ENCODE measurements around the gene PPP1R18. TPM values are rescaled to one million over a fixed set of nuclear protein-coding genes. Genes with fewer than 3 reads are reported as not detected.

The PPP1R18 gene
- total and polyA plus RNA-seq, 2 experiments from 2014 or later, result 67.8 to 108 TPM

DNA sequence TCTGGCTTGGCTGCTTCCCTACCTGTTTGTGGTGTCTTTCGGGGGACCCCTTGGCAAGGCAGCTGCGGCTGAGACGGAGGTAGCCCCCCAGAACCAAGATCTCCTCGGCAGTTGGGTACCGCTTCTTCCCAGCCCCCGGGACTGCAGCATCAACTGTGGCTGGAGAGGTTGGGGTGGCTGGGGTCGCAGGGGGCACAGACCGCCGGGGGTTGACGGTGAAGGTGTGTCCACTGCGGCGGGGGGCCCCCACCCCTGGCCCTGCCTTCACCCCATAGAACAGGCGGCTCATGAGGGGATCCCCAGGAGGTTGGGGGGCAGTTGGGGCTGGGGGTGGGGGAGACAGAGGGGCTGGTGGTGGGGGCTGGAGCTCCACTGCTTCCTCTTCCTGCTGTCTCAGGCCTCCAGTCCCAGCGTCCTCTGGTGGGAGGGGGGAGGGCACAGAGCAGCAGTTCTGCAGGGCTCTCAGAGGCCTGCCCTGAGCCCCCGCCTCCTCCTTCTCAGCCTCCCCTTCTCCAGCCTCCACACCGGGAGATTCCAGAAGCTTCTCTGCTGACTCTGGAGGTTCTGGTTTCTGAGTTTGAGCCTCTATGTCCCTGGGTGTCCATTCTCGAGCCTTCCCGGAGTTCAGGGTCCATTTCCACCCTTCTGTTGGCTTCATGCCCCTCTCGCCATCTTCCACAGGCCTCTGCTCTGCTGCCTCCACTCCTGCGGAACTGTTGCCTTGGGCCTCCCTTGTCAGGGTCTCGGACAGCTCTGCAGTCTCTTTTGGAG is 1.9 kb downstream of the PPP1R18 start:
- Histone ChIP-seq H3K27ac (peak overlapping the region; percentile 100), H3K9ac (peak overlapping the region; percentile 100), H3K9me3 (ENCODE audit: low read depth) (no peaks in the 10 kb centered on the region), H3F3A (ENCODE audit: insufficient read depth) (peaks cover 53% of the 10 kb centered on the region), H3K27me3 (replicated peaks; ENCODE audit: insufficient read depth) (no peaks in the 10 kb centered on the region), H3K9me2 (ENCODE audit: insufficient read depth) (no peaks in the 10 kb centered on the region), H3K4me1 (ENCODE audit: insufficient read depth) (peaks cover 33% of the 10 kb centered on the region), H4K20me1 (ENCODE audit: insufficient read depth) (no peaks in the 10 kb centered on the region), H3K79me2 (ENCODE audit: insufficient read depth) (peaks cover 94% of the 10 kb centered on the region), H3K4me2 (ENCODE audit: unreplicated experiment) (peak overlapping the region; percentile 100), H2AFZ (no peak overlapping the region), H3K36me3 (ENCODE audit: low read depth) (peaks cover 10% of the 10 kb centered on the region), H3K4me3 (peak overlapping the region; percentile 100)
- TF ChIP-seq EZH2 (IDR thresholded peaks at IDR 0.05; ENCODE audit: insufficient read depth, poor library complexity, severe bottlenecking) (no peak), EZH2phosphoT487 (IDR thresholded peaks at IDR 0.05; ENCODE audit: insufficient read depth, low read depth) (no peak)
- 11 to 13% methylated on average over 16 to 19 of the region's 21 CpGs for WGBS, 2 experiments (ENCODE audit: low coverage in 1 of 2, low lambda C conversion rate in 2 of 2, missing lambda C conversion rate in 2 of 2)
- in situ Hi-C loops (cut with MboI), result no loop called here
- peak; percentile 59 for DNase-seq

DNA sequence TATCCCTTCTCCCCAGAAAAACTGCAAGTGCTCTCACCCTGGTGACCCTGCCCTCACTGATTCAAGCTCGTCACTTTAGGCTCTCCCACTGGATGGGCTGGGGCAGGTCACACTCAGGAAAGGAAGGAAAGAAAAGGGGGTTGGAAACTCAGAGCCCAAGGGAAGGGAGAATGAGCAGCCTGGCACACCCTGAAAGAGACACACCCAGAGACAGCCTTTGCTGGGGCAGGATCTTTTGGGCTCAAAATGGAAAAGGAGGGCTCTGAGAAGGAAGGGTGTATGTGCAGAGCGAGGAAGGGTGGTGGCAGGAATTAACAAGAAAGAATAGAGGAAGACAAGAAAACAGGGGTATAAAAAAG is 2.5 kb downstream of the PPP1R18 start:
- peaks cover 94% of the 10 kb centered on the region for H3K79me2 ChIP-seq (ENCODE audit: insufficient read depth)
- H3K27ac ChIP-seq, result peak overlapping the region; percentile 100
- H3K4me2 ChIP-seq (ENCODE audit: unreplicated experiment), result peak overlapping the region; percentile 100
- TF ChIP-seq EZH2phosphoT487 (IDR thresholded peaks at IDR 0.05; ENCODE audit: insufficient read depth, low read depth) (no peak), EZH2 (IDR thresholded peaks at IDR 0.05; ENCODE audit: insufficient read depth, poor library complexity, severe bottlenecking) (no peak)
- no peaks in the 10 kb centered on the region for H3K27me3 ChIP-seq (replicated peaks; ENCODE audit: insufficient read depth)
- no peaks in the 10 kb centered on the region for H3K9me2 ChIP-seq (ENCODE audit: insufficient read depth)
- in situ Hi-C loops (cut with MboI), result no loop called here
- no peaks in the 10 kb centered on the region for H3K9me3 ChIP-seq (ENCODE audit: low read depth)
- WGBS, 2 experiments (ENCODE audit: low coverage in 1 of 2, low lambda C conversion rate in 2 of 2, missing lambda C conversion rate in 2 of 2), result 0% methylated on average over 2 of the region's 2 CpGs
- H3K36me3 ChIP-seq (ENCODE audit: low read depth), result peaks cover 10% of the 10 kb centered on the region
- H3K9ac ChIP-seq, result peak overlapping the region; percentile 100
- H4K20me1 ChIP-seq (ENCODE audit: insufficient read depth), result no peaks in the 10 kb centered on the region
- H3K4me1 ChIP-seq (ENCODE audit: insufficient read depth), result peaks cover 31% of the 10 kb centered on the region
- H3K4me3 ChIP-seq, result peak overlapping the region; percentile 100
- H2AFZ ChIP-seq, result no peak overlapping the region
- peak; percentile 42 for DNase-seq
- H3F3A ChIP-seq (ENCODE audit: insufficient read depth), result peaks cover 50% of the 10 kb centered on the region

DNA sequence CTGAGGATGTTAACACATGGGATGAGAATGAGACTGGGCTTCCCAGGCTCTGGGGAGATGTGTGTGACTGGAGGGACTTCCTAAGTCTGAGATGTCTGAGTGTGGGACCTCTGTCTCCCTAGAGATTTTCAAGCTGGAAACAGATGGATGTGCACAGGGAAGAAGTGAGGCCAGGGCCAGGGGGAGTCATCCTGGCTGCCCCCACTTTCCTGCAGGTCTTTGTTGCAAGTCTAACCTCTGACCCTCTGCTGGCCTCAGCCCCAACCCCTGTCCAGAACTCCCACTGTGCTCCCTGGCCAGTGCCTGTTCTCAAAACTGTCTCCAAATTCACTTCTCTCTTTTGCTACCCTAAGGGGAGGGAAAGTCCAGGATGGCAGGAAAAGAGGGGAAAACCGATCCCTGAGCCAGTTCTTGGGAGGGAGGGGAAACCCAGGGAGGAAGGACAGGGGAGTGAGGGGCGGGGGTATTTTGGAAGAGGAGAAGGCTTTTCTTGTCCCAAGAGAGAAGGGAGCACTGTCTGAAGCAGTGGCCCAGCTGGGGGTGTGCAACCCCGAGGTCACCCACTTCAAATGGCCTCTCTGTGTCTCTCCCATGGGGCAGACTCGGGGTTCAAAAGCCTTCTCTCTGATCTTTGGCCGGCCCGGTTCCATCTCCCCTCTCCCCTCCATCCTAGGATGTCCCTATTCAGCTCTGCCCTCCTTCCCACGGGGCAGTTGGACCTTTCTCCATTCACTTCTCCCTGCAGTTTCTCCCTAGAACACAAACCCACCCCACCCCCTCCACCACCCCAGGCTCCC is 3.1 kb downstream of the PPP1R18 start:
- Histone ChIP-seq H3K4me3 (peak overlapping the region; percentile 100), H3K4me2 (ENCODE audit: unreplicated experiment) (peak overlapping the region; percentile 100), H3K27me3 (replicated peaks; ENCODE audit: insufficient read depth) (no peaks in the 10 kb centered on the region), H3K79me2 (ENCODE audit: insufficient read depth) (peaks cover 94% of the 10 kb centered on the region), H3K4me1 (ENCODE audit: insufficient read depth) (peaks cover 25% of the 10 kb centered on the region), H4K20me1 (ENCODE audit: insufficient read depth) (no peaks in the 10 kb centered on the region), H3K9me3 (ENCODE audit: low read depth) (no peaks in the 10 kb centered on the region), H3K9ac (peak overlapping the region; percentile 100), H3K36me3 (ENCODE audit: low read depth) (peaks cover 15% of the 10 kb centered on the region), H3F3A (ENCODE audit: insufficient read depth) (peaks cover 52% of the 10 kb centered on the region), H3K27ac (peak overlapping the region; percentile 100), H2AFZ (no peak overlapping the region), H3K9me2 (ENCODE audit: insufficient read depth) (no peaks in the 10 kb centered on the region)
- 9 to 16% methylated on average over 3 to 7 of the region's 7 CpGs for WGBS, 2 experiments (ENCODE audit: low coverage in 1 of 2, low lambda C conversion rate in 2 of 2, missing lambda C conversion rate in 2 of 2)
- TF ChIP-seq EZH2 (IDR thresholded peaks at IDR 0.05; ENCODE audit: insufficient read depth, poor library complexity, severe bottlenecking), result no peak
- TF ChIP-seq EZH2phosphoT487 (IDR thresholded peaks at IDR 0.05; ENCODE audit: insufficient read depth, low read depth), result no peak
- DNase-seq, result no peak
- in situ Hi-C loops (cut with MboI), result no loop called here

DNA sequence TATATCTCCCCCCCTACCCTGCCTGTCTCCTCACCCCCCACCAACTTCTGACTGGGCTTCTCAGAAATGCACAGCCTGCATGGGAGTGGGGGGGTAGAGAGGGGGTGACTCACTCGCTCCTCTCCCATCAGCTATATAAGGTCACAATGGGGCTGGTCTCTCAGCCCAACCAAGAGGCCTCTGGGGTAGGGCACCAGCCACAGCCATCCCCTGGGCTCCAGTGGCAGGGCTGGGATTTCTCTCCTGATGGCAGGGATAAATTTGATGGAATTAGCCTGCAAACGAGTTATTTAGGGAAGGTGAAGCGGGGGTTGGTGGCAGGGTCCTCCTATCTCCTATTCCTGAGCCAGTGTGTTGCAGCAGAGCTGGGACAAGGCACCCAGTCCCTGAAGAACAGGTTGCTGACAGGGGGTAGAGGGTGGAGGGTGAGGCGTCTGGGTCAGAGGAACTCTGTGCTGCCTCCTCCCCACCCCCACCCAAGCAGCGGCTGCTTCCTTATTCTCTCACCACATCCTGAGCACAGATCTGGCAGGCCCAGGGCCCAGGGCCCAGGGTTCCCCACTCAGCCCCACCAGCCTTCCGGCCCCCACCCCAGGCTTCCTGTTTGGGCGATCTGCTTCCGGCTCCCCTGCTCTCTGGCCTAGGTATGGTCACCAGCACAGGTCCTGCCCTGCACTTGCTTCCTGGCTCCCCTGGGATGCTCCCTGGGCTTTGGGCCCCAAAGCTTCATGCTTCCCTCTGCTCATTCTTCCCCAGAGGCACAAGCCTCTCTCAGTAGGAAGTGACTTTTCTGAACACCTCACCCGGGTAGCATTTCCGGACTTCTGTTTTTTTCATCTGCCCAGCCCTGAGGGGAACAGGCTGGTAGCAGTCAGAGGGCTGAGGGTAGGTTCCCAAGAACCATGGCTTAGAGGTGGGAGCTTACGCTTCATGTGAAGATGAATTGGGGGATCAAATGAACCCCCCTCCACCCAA is 4.0 kb downstream of the PPP1R18 start:
- Histone ChIP-seq H3F3A (ENCODE audit: insufficient read depth) (peaks cover 53% of the 10 kb centered on the region), H3K9ac (peak overlapping the region; percentile 100), H3K27me3 (replicated peaks; ENCODE audit: insufficient read depth) (no peaks in the 10 kb centered on the region), H2AFZ (no peak overlapping the region), H4K20me1 (ENCODE audit: insufficient read depth) (no peaks in the 10 kb centered on the region), H3K4me1 (ENCODE audit: insufficient read depth) (peaks cover 20% of the 10 kb centered on the region), H3K27ac (peak overlapping the region; percentile 100), H3K9me3 (ENCODE audit: low read depth) (no peaks in the 10 kb centered on the region), H3K4me3 (peak overlapping the region; percentile 100), H3K4me2 (ENCODE audit: unreplicated experiment) (peak overlapping the region; percentile 100), H3K9me2 (ENCODE audit: insufficient read depth) (no peaks in the 10 kb centered on the region), H3K79me2 (ENCODE audit: insufficient read depth) (peaks cover 95% of the 10 kb centered on the region), H3K36me3 (ENCODE audit: low read depth) (peaks cover 22% of the 10 kb centered on the region)
- no peak for TF ChIP-seq EZH2 (IDR thresholded peaks at IDR 0.05; ENCODE audit: insufficient read depth, poor library complexity, severe bottlenecking)
- no peak for TF ChIP-seq EZH2phosphoT487 (IDR thresholded peaks at IDR 0.05; ENCODE audit: insufficient read depth, low read depth)
- in situ Hi-C loops (cut with MboI), result no loop called here
- DNase-seq, result peak; percentile 93
- 2 to 3% methylated on average over 8 to 11 of the region's 11 CpGs for WGBS, 2 experiments (ENCODE audit: low coverage in 1 of 2, low lambda C conversion rate in 2 of 2, missing lambda C conversion rate in 2 of 2)

Measured in GM23248 (cell line).